Measurements from ENCODE around the gene LDB3.

Gene LDB3

GRCh38 chr10:86755740-86756510 lies 87.6 kb downstream of the LDB3 start (continued):
- no peak for TF ChIP-seq PBX3 (CRISPR knock-in tag; IDR thresholded peaks at IDR 0.05)
- no peak for TF ChIP-seq ZNF426 (tag by site-specific recombination; IDR thresholded peaks at IDR 0.05)
- TF ChIP-seq ZBTB10 (tag by site-specific recombination; IDR thresholded peaks at IDR 0.05) = peak; percentile 69
- TF ChIP-seq ZBTB1 (tag by site-specific recombination; IDR thresholded peaks at IDR 0.05) = no peak
- peak; percentile 46 for TF ChIP-seq REST (tag by site-specific recombination; IDR thresholded peaks at IDR 0.05)
- peak; percentile 71; the same call in 1 of the 2 replicates for TF ChIP-seq KLF8 (tag by site-specific recombination; IDR thresholded peaks at IDR 0.05)
- TF ChIP-seq ZNF768 (tag by site-specific recombination; IDR thresholded peaks at IDR 0.05) = no peak
- TF ChIP-seq ZNF292 (tag by site-specific recombination; IDR thresholded peaks at IDR 0.05; ENCODE audit: borderline replicate concordance, low read depth) = no peak
- 0 out of 2 replicates have a peak, but pooled peaks have one; percentile 5 for TF ChIP-seq ZNF677 (tag by site-specific recombination; IDR thresholded peaks at IDR 0.05)
- peak; percentile 45; the same call in 1 of the 2 replicates for TF ChIP-seq OSR2 (tag by site-specific recombination; IDR thresholded peaks at IDR 0.05)
- peak; percentile 67; the same call in 1 of the 2 replicates for TF ChIP-seq ZNF561 (tag by site-specific recombination; IDR thresholded peaks at IDR 0.05; ENCODE audit: borderline replicate concordance)
- no peak for TF ChIP-seq ZNF239 (tag by site-specific recombination; IDR thresholded peaks at IDR 0.05)
- TF ChIP-seq ZNF670 (tag by site-specific recombination; IDR thresholded peaks at IDR 0.05; ENCODE audit: low read depth) = no peak
- peak; percentile 79 for TF ChIP-seq PATZ1 (tag by site-specific recombination; IDR thresholded peaks at IDR 0.05)
- TF ChIP-seq ZNF623 (tag by site-specific recombination; IDR thresholded peaks at IDR 0.05) = no peak
- 0 out of 2 replicates have a peak, but pooled peaks have one; percentile 4 for TF ChIP-seq ZNF549 (tag by site-specific recombination; IDR thresholded peaks at IDR 0.05)
- peak; percentile 80 for TF ChIP-seq SP7 (tag by site-specific recombination; IDR thresholded peaks at IDR 0.05)
- no peak for TF ChIP-seq ZNF510 (tag by site-specific recombination; IDR thresholded peaks at IDR 0.05; ENCODE audit: insufficient replicate concordance)
- TF ChIP-seq ZNF626 (tag by site-specific recombination; IDR thresholded peaks at IDR 0.05) = no peak
- TF ChIP-seq ZNF132 (tag by site-specific recombination; IDR thresholded peaks at IDR 0.05; ENCODE audit: borderline replicate concordance) = no peak
- no peak for TF ChIP-seq MEIS1 (CRISPR knock-in tag; IDR thresholded peaks at IDR 0.05; ENCODE audit: borderline replicate concordance)
- TF ChIP-seq ATF2 (tag by site-specific recombination; IDR thresholded peaks at IDR 0.05; ENCODE audit: low read depth) = no peak
- no peak for TF ChIP-seq HOXC10 (CRISPR knock-in tag; IDR thresholded peaks at IDR 0.05)
- no peak for TF ChIP-seq ZNF18 (tag by site-specific recombination; IDR thresholded peaks at IDR 0.05)
